NCI-H345 treated with DMSO at 0.1 percent for 48 hours (cell line): Measurements from ENCODE around the gene MAN2B1.
"Not testable (repeated sequence)": the region's sequence is repeated elsewhere in the genome, so short reads cannot be mapped to it uniquely, and the experiment has no call there.

Experiments
- DNase-seq: peaks from one replicate; lab custom pipeline; 2025; ENCODE audit not compliant: unreplicated experiment; lab: John Stamatoyannopoulos, UW

MAN2B1 gene

GRCh38 chr19:12623361-12624031 is 43.0 kb downstream of the MAN2B1 start:
- DNase-seq: no peak

- not testable (repeated sequence) for DNase-seq
These were observed 45.1 kb downstream of the MAN2B1 start for GRCh38 chr19:12621253-12622024.

GRCh38 chr19:12617646-12618045 is 48.9 kb downstream of the MAN2B1 start:
- no peak for DNase-seq

GRCh38 chr19:12611361-12611699 is 55.2 kb downstream of the MAN2B1 start:
- peak; percentile 0 for DNase-seq

GRCh38 chr19:12610540-12611360 is 55.8 kb downstream of the MAN2B1 start, which contains the start of the genes ZNF490 and ZNF791:
Gene ZNF490, minus strand, starts transcription at chr19:12610813. Its CDS starts 133 bp downstream, at chr19:12610680.
Gene ZNF791, plus strand, starts transcription at chr19:12610920. Its CDS starts 160 bp downstream, at chr19:12611080.
- peak; percentile 49 for DNase-seq

GRCh38 chr19:12607631-12608030 is 58.9 kb downstream of the MAN2B1 start:
- no peak for DNase-seq

GRCh38 chr19:12606796-12607195 is 59.7 kb downstream of the MAN2B1 start:
- no peak for DNase-seq

- no peak for DNase-seq
These were observed 62.8 kb downstream of the MAN2B1 start for GRCh38 chr19:12603714-12604113.

GRCh38 chr19:12597594-12597993 is 68.9 kb downstream of the MAN2B1 start:
- no peak for DNase-seq

GRCh38 chr19:12596927-12597548 is 69.5 kb downstream of the MAN2B1 start:
- DNase-seq: no peak
